ENCODE data around the gene ZFPL1. TPM values are rescaled to one million over a fixed set of nuclear protein-coding genes. Genes with fewer than 3 reads are reported as not detected.

Gene ZFPL1
- total and polyA plus RNA-seq, 12 donors, result 33.7 to 90.3 (median 42.4) TPM

DNA sequence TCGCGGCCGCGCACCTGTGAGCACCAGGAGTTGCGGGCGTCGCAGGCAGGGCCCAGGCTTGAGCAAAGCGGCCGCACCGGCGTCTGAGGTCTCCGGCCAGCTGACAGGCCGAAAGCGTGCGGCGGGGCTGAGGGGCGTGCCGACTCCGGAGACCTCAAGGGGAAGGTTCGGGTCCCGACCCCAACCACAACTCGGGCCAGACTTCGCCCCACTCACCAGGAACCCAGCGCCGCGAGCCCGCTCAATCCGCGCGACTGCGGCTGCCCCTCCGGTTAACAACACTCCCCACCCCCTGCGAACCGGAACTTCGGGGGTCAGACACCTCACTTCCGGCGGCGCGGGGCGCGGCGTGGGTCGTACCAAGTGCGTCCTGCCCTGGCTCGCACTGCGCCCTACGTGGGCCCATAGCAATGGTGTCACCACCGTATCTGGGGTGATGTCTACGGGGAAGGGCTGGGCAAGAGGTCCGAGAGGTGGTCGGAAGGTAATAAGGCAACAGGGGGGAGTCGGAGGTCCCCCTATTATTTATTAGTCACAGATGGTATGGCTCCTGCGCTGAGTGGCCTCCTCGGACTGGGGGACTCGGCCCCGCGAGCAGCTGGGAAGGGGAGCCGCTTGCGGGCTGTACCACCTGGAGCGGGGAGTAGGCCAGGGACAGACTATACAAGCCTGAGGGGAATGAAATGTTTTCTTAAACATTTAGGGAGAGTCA lies 50.4 kb downstream of the ZFPL1 start, which contains the start of gene SYVN1:
SYVN1 (minus strand) TSS at position 280 of the 712 bp plus-strand sequence. CDS start 918 bp downstream, outside the sequence.
- TF ChIP-seq, protein P1, sequence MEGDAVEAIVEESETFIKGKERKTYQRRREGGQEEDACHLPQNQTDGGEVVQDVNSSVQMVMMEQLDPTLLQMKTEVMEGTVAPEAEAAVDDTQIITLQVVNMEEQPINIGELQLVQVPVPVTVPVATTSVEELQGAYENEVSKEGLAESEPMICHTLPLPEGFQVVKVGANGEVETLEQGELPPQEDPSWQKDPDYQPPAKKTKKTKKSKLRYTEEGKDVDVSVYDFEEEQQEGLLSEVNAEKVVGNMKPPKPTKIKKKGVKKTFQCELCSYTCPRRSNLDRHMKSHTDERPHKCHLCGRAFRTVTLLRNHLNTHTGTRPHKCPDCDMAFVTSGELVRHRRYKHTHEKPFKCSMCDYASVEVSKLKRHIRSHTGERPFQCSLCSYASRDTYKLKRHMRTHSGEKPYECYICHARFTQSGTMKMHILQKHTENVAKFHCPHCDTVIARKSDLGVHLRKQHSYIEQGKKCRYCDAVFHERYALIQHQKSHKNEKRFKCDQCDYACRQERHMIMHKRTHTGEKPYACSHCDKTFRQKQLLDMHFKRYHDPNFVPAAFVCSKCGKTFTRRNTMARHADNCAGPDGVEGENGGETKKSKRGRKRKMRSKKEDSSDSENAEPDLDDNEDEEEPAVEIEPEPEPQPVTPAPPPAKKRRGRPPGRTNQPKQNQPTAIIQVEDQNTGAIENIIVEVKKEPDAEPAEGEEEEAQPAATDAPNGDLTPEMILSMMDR (IDR thresholded peaks at IDR 0.05), result no peak
- peak; percentile 88 to 92 for TF ChIP-seq POLR2A (IDR thresholded peaks at IDR 0.05)
- DNase-seq, result peak; percentile 90 to 94 (median 92)
- Histone ChIP-seq H3K27ac (peak within 1 kb of the TSS; percentile 80 to 98 (median 96)), H3K4me3 (peak within 1 kb of the TSS; percentile 52 to 92 (median 84)), H3K9me3 (replicated peaks in 1 of 3) (no peaks in the 10 kb centered on the region), H3K27me3 (no peaks in the 10 kb centered on the region), H3K4me1 (replicated peaks in 1 of 2) (peaks cover 18 to 31% of the 10 kb centered on the region in 2 donors), H3K36me3 (replicated peaks in 1 of 2) (peaks cover 0 to 37% of the 10 kb centered on the region in 2 donors)
- intact Hi-C loops (cut with DNase I), result no loop called here
- 0 to 1% (median 1%) methylated on average over 16 to 60 of the region's 60 CpGs for WGBS, 4 donors

DNA sequence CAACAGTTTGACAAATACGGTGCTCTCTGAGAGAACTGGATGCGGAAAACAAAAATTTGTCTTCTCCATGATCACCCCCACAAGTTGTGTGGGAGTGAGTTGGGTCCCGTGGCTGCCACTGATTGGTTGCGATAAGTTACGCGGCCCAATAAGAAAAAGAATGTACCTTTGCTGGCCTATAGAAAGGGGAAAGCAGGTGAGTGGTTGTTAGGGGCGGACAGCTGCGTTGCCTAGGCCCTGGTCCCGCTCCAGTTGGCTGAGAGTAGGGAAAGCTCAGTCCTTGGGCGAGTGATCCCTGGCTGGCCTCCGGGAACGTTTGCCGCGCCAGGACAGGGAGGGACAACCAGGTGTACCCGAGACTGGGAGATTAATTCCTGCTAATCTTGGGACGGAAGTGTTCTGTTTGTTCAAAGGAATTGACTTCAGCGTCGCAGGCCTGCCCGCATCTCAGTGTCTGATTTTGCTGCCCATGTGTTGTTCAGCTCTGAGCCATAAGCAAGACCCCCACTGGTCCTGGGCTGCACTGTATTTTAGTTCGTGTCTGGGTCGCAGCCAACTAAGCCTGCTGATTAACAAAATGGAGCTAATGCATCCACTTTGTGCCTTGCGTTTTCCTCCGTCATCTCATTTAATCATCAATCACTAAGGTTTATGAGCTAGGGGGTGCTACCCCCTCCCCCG lies 51.1 kb downstream of the ZFPL1 start:
- Histone ChIP-seq H3K27ac (peak overlapping the region; percentile 80 to 98 (median 96)), H3K36me3 (replicated peaks in 1 of 2) (peaks cover 0 to 30% of the 10 kb centered on the region in 2 donors), H3K4me1 (replicated peaks in 1 of 2) (peaks cover 18 to 29% of the 10 kb centered on the region in 2 donors), H3K9me3 (replicated peaks in 1 of 3) (no peaks in the 10 kb centered on the region), H3K27me3 (no peaks in the 10 kb centered on the region), H3K4me3 (peak overlapping the region; percentile 52 to 92 (median 84))
- peak in 1 of 2 donors; percentile 64 for TF ChIP-seq POLR2A (IDR thresholded peaks at IDR 0.05)
- TF ChIP-seq, protein P1 (IDR thresholded peaks at IDR 0.05), result no peak
- intact Hi-C loops (cut with DNase I), result loop anchor here in 1 of 2 donors (5.0 kb wide), 1 partner anchor 47 kb away; the partner anchor contains the start of gene CAPN1
- 1 to 4% (median 2%) methylated on average over 14 to 24 of the region's 24 CpGs for WGBS, 4 donors
- DNase-seq, result peak; percentile 90 to 98 (median 97)

DNA sequence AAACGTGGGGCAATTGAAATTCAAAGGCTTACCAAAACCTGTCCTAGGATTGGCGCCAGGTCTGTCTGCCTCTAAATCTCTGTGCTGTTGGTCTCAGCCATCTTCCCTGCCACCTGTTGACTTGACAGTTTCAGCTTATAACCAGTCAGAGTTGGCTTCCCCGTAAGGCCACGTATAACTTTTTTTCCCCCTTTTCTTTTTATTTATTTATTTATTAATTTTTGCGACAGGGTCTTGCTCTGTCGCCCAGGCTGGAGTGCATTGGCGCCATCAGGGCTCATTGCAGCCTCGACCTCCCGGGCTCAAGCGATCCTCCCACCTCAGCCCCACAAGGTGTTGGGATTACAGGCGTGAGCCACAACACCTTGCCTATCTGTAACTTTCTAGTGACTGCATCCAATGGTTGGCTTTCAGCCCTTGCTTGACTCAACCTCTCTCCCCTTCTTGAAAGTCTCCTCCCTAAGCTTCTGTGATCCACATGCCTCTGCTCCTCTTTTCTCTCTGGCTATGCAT lies 51.7 kb downstream of the ZFPL1 start:
- peak in 1 of 7 donors; percentile 52 for DNase-seq
- 57 to 64% (median 61%) methylated on average over 11 of the region's 11 CpGs for WGBS, 4 donors
- intact Hi-C loops (cut with DNase I), result loop anchor here in 1 of 2 donors (5.0 kb wide), 1 partner anchor 47 kb away; the partner anchor contains the start of gene CAPN1

More for the DNA sequence above, 51.7 kb downstream of the ZFPL1 start:
- H3K27ac ChIP-seq, result peak overlapping the region in 3 of 5 donors; percentile 96 to 98 (median 96)
- peaks cover 18 to 29% of the 10 kb centered on the region in 2 donors for H3K4me1 ChIP-seq (replicated peaks in 1 of 2)
- no peaks in the 10 kb centered on the region for H3K9me3 ChIP-seq (replicated peaks in 1 of 3)
- H3K27me3 ChIP-seq, result no peaks in the 10 kb centered on the region
- peaks cover 0 to 24% of the 10 kb centered on the region in 2 donors for H3K36me3 ChIP-seq (replicated peaks in 1 of 2)
- H3K4me3 ChIP-seq, result peak overlapping the region in 2 of 4 donors; percentile 78 to 92
- no peak for TF ChIP-seq POLR2A (IDR thresholded peaks at IDR 0.05)
- TF ChIP-seq, protein P1 (IDR thresholded peaks at IDR 0.05), result no peak

All from adrenal gland (tissue), 12 donors.